HG02981 (cell line): ENCODE results near the gene USP35.

Experiments
- ATAC-seq: cut with Tn5 transposase; IDR thresholded peaks from one replicate; pipeline ENCODE4 v1.9.1; 2021; ENCODE audit warnings: mild to moderate bottlenecking, moderate library complexity; ENCODE audit not compliant: unreplicated experiment

Gene USP35, protein sequence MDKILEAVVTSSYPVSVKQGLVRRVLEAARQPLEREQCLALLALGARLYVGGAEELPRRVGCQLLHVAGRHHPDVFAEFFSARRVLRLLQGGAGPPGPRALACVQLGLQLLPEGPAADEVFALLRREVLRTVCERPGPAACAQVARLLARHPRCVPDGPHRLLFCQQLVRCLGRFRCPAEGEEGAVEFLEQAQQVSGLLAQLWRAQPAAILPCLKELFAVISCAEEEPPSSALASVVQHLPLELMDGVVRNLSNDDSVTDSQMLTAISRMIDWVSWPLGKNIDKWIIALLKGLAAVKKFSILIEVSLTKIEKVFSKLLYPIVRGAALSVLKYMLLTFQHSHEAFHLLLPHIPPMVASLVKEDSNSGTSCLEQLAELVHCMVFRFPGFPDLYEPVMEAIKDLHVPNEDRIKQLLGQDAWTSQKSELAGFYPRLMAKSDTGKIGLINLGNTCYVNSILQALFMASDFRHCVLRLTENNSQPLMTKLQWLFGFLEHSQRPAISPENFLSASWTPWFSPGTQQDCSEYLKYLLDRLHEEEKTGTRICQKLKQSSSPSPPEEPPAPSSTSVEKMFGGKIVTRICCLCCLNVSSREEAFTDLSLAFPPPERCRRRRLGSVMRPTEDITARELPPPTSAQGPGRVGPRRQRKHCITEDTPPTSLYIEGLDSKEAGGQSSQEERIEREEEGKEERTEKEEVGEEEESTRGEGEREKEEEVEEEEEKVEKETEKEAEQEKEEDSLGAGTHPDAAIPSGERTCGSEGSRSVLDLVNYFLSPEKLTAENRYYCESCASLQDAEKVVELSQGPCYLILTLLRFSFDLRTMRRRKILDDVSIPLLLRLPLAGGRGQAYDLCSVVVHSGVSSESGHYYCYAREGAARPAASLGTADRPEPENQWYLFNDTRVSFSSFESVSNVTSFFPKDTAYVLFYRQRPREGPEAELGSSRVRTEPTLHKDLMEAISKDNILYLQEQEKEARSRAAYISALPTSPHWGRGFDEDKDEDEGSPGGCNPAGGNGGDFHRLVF

DNA sequence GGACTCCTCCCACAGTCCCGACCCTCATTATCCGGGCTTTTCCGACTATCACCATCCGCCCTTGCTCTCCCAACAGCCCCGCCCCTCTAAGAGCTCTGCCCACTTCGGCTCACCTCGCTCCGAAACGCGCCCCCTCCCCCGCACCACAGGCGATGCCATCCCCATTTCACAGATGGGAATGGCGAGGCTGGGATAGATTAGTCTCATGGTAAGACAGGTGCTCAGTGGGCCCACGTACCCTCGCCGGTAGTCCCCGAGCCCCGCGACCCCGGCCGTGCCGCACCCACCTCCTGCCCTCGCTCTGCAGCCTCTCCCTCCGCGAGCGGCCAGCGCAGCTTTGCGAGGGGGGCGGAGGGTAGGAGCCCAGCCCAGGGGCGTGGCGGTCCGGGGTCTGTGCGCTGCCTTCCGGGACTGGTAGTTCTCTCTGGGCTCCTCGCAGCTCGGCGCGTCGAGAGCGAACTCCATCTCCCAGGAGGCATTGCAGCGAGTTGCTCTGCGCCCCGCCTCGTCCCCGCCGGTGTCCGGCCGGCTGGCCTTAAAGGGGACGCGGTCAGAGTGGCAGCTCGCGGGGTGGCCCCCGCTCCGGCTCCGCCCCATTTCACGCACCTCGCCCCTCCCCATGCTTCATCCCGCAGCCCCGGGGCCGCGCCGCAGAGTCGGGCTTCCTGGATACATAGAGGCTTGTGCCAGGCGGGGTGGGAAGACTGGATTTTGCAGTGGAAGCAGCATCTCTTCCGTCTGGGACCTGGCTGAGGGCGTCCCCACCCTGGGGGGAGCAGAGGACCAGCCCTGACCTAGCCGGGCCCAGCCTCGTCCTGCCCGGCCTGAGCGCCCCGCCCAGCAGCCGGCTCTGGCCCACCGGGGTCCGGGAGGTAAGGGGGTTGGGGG, at the start of gene USP35, which contains the start of gene KCTD21:
Gene USP35, plus strand, starts transcription at position 634 of the 888 bp plus-strand sequence. CDS start 7,327 bp downstream, outside the sequence.
Gene KCTD21, minus strand, starts transcription at position 341 of the 888 bp plus-strand sequence. CDS start 14,072 bp downstream, outside the sequence.
- peak; percentile 98 for ATAC-seq

DNA sequence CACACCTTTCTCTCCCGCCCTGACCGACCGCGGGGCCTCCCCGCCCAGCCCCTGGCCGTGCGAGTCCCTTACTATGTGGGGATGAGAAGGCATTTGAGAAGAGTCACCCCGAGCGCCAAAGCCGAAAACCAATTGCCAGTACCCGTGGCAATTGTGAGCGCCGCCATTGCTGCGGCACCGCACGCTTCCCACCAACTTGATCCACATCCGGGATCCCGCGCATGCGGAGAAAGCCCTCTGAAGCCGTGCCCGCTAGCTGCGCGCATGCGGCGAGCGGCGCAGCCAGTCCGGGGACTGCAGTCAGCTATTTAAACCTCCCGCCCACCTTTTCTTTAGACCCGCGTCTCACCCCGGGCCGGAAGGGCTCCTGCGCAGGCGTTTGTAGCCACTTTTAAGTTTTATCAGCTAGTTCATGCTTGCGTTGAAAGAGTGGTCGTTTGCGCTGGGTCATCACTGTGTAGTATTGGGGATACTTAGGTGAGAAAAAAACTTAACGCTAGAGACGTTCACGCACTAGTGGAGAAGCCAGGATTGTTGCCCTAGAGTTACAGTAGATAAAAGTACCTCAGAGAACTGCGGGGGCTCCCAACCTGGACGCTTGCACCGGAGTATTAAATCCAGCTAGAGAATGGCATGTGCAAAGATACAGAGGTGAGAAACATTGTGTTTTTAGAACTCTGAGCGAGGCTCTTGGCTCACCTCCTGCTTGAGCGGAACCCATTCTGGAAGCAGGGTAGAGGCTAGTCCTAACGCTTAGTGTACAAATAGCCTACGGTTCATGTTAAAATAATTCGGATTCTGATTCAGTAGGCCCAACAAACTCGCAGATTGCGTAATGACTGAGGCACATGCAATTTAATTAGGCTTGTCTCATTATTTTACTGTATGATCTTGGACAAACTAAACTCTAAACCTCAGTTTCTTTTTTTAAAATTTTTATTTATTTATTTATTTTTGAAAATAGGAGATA, 49.0 kb upstream of the USP35 start, which contains the start of gene ALG8:
Gene ALG8, minus strand, starts transcription at position 205 of the 970 bp plus-strand sequence. Its CDS starts 38 bp downstream, at position 167.
- ATAC-seq = peak; percentile 90

DNA sequence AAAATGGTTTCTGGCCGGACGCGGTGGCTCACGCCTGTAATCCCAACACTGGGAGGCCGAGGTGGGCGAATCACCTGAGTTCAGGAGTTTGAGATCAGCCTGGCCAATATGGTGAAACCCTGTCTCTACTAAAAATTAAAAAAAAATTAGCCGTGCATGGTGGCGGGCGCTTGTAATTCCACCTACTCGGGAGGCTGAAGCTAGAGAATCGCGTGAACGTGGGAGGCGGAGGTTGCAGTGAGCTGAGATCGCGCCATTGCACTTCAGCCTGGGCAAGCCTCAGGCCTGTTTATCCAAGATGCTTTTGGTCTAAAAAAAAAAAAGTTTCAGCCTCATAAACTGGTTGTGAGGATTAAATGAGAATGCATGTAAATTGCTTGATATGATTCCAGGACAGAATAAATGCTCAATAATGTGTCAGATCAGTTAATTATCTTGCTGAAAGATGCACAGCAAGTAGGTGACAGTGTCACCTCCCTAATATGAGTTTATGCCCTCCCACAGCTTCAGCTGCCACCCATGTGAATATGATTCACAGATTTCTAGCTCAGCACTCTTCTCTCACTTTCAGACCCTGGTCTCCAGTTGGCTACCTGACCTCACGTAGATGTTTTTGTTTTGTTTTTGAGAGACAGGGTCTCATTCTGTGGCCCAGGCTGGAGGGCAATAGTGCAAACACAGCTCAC, 48.2 kb upstream of the USP35 start:
- ATAC-seq = no peak

DNA sequence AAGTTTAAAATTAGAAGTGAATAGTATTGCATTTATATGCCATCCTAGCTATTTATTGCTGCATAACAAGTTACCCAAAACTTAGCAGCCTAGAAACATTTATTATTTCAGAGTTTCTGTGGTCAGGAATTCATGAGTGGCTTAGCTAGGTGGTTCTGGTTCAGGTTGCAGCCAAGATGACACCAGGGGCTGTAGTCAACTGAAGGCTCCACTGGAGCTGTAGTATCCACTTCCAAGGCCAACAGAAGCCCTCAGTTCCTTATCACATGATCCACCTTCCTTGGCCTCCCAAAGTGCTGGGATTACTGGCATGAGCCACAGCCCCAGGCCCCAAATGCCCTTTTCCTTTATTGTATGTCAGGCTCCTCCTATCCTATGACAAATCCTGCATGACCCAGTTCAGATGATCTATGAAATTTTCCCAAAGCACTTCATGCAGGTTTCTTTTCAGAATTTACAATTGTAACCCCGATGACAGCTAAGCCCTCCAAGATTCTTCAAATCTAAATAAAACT, 43.2 kb upstream of the USP35 start:
- no peak for ATAC-seq

DNA sequence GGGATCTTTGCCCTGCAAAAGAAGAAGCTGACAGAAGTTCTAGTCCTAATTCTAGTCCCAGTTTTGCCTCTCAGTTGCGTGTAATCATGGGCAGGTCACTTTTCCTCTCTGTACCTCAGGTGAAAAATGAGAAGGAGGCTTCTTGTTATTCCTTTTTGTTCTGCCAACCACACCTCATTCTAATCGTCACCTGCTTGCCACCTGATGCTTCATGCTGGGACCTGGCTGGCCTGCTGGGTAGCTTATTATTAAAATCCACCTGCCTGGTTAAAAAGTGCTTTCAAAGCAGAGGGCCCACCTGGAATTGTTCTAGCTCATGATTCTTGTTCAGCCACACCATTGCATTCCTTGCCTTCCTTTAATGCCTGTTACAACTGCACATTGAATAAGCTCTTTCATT, 40.9 kb upstream of the USP35 start:
- ATAC-seq = no peak

DNA sequence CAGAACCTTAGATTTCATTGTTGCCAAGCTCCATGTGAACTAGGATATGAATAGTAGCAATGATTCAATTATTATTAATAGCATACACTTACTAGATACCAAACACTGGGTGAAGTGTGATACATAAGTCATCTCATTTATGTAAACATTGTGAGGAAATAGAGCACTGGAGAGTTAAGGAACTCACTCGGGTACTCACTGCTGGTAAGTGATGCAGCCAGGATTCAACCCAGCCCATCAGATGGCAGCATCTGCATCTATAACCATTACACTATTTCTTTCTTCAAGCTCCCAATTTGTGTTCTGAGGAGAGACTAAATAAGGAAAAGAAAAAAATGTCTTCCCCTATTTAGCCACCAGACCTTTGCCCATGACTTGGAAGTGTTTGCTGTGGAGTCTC, 39.1 kb upstream of the USP35 start:
- ATAC-seq = no peak

DNA sequence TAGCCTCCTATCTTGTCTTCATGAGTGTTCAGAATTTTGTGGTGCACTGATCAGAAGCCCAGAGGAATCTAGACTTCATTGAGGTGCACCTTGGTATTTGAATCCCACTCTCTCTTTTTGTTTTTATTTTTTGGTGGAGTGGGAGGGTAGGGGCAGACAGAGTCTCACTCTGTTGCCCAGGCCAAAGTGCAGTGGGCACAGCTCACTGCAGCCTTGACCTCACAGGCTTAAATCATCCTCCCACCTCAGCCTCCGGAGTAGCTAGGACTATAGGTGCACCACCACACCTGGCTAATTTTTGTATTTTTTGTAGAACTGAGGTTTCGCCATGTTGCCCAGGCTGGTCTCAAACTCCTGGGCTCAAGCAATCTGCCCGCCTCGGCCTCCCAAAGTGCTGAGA, 38.4 kb upstream of the USP35 start:
- ATAC-seq = no peak

DNA sequence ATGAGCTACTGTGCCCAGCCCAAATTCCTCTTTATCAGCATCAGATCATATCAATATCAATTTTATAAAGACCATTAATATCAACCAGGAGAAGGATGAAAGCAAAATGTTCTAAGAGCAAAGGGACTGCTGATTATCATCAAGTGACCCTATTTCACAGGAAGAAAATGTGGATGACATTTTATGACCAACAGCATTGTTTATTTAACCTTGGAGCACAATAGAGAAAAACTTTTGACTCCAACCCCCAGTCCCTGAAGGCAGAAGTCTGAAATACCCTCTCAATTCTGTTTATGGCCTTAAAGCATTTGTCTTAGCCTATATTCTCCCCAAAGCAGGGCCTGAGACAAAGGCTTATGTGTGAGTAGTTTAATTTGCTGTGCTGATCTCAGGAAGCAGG, 38.0 kb upstream of the USP35 start:
- ATAC-seq = no peak

DNA sequence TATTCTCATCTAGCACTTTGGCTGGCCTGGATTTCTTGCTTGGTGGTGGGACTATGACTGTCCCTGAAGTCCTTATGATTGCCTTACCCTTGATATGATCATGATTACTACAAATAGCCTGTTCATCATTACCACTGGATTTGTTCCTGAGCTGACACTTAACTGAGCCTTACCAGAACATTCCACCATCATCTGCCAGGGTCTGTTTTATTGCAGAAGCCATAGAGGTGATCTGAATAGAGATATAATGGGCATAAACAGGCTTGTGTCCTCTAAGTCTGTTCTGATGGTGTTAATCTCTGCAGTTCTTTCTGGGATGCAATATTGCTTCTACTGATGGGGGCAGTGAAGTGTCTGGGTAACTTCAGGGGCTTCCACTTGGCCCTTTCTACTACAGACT, 36.9 kb upstream of the USP35 start:
- no peak for ATAC-seq

DNA sequence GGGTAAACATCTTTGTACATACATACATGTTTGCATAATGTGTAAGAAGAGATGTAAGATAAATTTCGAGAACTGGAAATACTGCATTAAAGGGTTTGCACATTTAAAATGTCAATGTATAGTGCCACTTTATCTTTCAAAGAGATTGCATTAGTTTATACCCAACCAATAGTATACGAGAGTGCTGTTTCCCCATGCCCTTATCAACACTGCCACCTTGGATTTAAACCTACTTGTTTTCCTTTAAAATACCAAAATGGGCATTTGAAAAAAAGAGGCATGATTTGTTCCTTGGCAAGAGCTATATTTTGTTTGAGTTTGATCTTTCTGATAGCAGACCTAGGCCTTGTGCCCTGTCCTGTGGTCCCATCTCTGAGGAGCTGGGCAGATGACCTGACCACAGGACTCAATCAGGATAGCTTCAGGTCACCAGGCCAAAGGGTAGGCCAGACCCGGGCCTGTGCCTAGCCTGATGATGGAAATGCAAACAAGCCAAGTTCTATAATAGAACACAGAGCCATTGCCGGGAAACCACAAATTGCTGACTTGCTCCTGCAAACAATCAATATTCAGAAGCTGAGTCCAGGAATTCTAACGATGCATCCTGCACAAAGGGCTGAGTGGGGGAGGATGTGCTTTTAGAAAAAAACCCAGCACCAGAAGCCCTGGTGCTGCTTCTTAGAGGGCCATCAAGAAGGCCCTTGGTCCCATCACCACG, 32.4 kb upstream of the USP35 start:
- ATAC-seq = no peak

DNA sequence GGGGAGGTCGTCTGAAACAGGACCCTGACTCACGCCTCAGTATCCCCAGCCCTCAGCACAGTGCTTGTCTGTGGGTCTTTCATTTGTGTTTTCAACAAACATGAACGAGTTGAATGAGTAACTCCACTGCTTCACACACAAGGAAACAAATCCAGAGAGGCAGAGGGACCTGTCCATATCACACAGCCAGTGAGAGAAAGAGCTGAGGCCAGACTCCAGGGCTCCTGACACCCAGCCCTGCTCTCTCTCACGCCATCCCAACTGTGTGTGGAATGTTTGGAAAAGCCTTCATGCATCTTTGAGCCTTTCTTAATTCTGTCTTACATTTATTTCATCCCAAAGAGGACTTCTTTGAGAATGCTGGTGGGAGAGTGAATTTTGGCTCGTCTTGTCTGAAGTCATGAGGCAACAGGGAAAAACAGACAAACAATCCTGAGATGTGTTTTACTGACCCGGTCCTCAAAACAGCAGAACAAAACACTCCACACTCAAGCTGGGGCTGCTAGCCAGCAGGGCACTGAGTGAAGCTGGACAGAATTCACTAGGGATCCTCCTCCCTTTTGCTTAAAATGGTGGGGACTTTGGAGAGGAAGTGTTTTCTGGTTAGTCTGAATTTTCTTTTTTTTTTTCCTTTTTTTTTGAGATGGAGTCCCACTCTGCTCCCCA, 29.6 kb upstream of the USP35 start:
- ATAC-seq = no peak

DNA sequence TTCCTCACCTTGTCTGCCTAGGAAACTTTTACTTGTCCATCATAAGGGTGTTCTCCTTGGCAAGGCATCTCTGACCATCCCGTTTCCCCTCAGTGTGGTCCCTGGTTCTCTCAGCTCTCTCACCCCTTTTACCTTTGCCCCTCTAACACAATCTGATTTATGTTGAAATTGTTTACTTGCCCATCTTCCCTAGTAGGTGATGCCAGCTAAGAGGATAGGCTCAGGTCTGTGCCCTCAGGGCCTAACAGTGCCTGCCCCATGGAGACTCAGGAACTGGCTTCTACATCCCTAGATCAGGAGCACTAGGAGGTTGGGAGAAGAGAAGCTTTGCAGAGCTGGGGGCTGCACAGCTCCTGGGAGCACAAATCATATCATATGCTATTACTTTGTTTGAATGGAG, 28.2 kb upstream of the USP35 start:
- ATAC-seq = no peak

DNA sequence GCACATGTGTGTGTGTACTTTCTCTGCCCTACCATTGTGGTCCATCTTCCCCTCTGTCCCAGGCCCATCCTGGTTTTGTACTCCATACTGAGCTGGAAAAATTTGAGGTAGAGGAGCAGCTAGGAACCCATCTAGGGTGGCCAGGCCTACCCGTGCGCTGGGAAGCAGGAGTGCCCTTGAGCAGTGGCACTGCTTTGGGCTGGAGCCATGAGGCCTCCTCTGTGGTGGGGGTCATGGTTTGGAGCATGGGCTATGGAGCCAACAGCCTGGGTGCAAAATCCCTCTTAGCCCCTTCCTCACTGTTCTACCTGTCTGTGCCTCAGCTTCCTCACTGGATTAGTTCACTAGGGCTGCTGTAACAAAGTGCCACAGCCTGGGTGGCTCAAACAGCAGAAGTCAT, 27.4 kb upstream of the USP35 start:
- no peak for ATAC-seq

DNA sequence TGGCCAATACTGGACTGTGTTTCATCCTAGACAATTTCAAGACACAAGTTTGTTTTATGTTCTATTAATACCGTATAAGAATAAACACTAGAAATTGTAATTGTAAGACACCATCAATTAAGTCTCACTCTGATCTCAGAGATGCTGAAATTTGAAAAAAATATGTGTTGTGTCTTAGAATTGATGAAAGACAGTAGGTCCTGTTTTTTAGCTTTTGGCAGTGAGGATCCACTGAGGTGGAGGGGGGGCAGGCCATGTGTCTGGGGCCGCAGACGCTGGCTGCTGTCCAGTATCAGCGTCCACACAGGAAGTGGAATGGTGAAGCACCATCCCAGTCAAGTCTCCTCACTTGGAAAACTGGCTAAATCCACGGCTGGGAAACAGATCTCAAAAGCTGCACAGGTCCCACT, 26.8 kb upstream of the USP35 start:
- ATAC-seq = no peak

DNA sequence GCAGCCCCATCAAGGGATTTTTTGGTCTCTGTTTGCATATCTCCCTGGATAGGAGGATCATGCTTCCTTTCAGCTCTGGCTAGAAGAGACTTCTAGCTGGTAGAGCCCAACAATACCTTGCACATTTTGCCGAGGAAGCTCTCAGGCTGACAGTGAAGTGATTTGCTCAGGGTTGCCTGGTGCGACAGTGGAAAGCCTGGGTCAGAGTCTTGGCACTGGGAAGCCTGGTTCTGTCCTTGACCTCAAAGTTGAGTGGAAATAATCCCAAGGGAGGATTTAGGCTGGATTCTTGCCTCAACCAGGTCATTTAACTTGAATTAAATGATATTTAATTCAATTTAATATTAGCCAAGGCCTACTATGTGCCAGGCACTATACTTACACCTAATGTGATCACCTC, 24.9 kb upstream of the USP35 start:
- no peak for ATAC-seq

DNA sequence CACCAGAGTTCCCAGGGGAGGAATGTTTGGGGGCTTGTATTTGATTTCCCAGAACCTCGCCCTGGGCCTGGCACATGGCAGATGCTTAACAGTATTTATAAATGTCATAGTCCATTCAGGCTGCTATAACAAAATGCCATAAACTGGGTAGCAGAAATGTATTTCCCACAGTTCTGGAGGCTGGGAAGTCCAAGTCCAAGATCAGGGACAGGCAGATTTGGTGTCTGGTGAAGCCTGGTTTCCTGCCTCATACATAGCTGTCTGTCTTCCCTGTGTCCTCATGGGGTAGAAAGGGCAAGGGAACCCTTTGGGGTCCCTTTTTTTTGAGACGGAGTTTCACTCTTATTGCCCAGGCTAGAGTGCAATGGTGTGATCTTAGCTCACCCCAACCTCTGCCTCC, 24.2 kb upstream of the USP35 start:
- no peak for ATAC-seq

DNA sequence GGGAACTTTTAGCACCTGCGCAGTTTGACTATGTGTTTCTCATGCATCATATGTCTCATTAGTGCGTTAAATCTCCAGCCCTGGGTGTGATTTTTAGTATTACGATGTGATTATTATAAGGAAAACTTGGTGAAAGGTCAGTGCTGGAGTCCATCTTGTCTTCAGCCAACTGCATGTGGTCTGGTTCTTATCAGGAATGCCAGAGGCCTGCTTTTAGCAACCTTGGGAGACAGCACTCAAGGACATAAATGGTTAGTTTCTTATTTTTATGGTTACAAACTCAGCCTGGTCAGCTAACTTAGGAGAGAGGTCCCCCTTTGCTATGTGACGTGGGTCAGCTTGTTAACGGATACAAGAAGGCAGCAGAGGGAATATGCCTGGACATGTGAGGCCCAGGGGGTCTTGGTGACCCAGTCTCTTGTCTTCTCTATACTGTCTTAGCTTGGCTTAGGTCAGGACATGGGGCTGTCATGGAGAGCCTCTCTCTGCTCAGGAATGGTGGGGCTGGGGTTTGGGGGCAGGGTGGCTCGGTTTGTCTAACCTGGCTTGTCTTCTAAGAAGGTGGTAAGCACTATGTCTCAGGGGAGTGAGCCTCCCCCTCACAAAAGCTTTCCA, 21.8 kb upstream of the USP35 start:
- no peak for ATAC-seq
